Cardiac fibroblast (primary cell): Measurements from ENCODE around the gene KRTCAP2.

Source experiments
- DNase-seq, 2 donors: peaks; one replicate each; pipeline versions ENCODE4 v3.0.0 to v3.0.0-alpha.2; 2010; ENCODE audit warnings: low read depth in 2 of 2
- H3K4me3 ChIP-seq, 2 donors: replicated peaks in 1 of 2; 1 replicate in 1 of 2; 2 replicates in 1 of 2; pipeline ENCODE4 v1.5.1; 2011; ENCODE audit warnings: low read depth in 2 of 2, low read length in 2 of 2, mild to moderate bottlenecking in 2 of 2, moderate library complexity in 1 of 2
- TF ChIP-seq, protein P1 (sequence below): IDR thresholded peaks from one replicate; pipeline ENCODE4 v1.5.1; 2011; ENCODE audit warnings: low read depth, mild to moderate bottlenecking, low read length, inconsistent platforms

The KRTCAP2 gene

DNA sequence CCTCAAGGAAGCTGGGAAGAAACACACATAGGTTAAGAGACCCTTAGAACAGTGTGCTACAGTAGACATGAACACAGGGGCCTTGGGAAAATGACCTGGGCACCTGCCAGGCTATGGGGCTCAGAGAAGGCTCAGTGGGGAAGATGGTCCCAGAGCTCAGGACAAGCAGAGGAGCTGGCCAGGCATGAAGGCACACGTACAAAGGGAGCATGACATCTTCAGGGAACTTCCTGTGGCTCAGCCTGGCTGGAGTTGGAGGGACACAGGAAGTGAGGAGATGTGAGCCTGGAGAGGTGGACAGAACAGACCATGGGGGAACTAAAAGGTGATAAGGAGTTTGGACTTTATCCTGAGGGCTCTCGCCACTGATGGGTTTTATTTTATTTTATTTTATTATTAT is 41.2 kb downstream of the KRTCAP2 start:
- DNase-seq: no peak
- TF ChIP-seq, protein P1, sequence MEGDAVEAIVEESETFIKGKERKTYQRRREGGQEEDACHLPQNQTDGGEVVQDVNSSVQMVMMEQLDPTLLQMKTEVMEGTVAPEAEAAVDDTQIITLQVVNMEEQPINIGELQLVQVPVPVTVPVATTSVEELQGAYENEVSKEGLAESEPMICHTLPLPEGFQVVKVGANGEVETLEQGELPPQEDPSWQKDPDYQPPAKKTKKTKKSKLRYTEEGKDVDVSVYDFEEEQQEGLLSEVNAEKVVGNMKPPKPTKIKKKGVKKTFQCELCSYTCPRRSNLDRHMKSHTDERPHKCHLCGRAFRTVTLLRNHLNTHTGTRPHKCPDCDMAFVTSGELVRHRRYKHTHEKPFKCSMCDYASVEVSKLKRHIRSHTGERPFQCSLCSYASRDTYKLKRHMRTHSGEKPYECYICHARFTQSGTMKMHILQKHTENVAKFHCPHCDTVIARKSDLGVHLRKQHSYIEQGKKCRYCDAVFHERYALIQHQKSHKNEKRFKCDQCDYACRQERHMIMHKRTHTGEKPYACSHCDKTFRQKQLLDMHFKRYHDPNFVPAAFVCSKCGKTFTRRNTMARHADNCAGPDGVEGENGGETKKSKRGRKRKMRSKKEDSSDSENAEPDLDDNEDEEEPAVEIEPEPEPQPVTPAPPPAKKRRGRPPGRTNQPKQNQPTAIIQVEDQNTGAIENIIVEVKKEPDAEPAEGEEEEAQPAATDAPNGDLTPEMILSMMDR: no peak
- no peak overlapping the region for H3K4me3 ChIP-seq

DNA sequence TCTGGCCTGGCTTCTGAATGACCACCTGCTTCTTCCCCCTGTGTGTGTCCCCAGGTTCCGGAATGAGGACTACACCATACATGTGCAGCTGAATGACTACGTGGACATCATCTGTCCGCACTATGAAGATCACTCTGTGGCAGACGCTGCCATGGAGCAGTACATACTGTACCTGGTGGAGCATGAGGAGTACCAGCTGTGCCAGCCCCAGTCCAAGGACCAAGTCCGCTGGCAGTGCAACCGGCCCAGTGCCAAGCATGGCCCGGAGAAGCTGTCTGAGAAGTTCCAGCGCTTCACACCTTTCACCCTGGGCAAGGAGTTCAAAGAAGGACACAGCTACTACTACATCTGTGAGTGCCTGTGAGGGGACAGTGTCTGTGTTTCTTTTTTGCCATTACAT is 41.8 kb downstream of the KRTCAP2 start:
- TF ChIP-seq, protein P1: no peak
- H3K4me3 ChIP-seq: no peak overlapping the region
- no peak for DNase-seq

DNA sequence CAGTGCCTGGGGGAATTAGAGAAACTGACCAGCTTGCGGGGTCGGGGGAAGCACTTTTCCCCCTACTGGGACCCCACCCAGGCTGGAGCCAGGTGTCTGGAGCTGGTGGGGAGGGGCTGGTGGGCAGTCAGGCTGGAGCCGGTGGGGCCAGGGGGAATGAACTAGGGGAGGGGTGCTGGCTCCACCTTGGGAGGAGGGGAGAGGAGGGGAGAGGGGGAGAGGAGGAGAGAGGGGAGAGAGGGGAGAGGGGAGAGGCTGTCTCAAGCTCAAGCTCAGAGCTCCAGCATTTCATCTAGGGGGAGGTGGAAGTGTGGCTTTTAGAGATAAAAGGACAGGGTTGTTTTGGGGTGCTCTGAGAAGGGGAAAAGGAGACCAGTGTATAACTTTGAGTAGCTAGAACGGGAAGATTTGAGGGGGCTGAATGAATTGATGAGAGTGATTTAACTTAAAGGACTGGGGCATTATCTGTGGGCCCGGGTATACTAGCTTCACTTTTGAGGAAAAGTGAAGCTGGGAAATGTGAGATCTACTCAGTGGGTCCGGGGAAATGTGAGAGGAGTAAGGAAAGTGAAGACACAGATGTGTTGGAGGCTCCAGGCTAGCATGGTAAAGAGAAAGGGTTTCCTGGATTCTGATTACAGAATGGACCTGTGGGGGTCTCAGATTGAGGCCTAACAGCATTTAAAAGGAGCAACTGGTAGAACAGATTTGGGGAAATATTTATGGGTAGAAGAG is 42.7 kb downstream of the KRTCAP2 start:
- TF ChIP-seq, protein P1: no peak
- no peak for DNase-seq
- peak overlapping the region; percentile 7 to 27 for H3K4me3 ChIP-seq

DNA sequence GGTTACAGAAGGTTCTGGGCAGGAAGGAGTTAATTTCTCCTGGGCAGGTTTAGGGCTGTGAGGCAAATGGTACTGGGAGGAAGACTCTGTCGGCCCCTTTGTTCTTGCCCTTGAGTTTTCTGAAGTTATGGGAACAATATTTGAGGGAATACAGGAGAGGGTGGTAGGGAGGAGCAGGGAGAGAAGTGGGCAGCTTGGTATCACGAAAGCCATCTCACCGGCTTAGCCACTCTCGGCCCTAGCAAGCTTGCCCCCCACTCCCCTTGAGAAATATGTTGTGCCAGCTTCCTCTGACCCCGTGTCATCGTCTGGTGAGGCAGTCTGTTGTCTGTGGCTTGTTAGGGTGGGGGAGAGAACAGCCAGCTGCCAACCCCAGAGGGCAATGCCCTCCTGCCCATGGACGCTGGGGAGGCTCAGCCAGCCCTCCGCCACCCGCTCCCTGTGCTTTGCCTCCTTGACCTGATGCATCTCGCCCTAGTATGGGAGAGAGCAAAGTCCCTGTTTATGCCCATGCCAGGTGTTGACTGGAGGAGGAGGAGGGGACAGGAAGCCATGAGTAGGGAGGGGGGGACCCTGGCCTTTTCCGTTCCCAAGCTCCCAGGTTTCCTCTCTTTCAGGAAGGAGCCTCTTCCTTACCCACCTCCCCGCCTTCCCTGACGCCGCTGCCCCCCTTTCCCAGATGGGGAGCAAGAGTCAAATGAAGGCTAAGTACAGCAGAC is 44.2 kb downstream of the KRTCAP2 start:
- TF ChIP-seq, protein P1: no peak
- H3K4me3 ChIP-seq: peak overlapping the region; percentile 55 to 75
- DNase-seq: peak in 1 of 2 donors; percentile 30

- DNase-seq: no peak
- TF ChIP-seq, protein P1: no peak
- peak overlapping the region; percentile 55 to 75 for H3K4me3 ChIP-seq
Measured at GRCh38 chr1:155127967-155128754, 44.9 kb downstream of the KRTCAP2 start.

- peak within 1 kb of the TSS; percentile 55 to 75 for H3K4me3 ChIP-seq
- TF ChIP-seq, protein P1: no peak
- DNase-seq: peak; percentile 75 to 81
Measured at GRCh38 chr1:155127105-155127966, 45.8 kb downstream of the KRTCAP2 start, which contains the start of gene EFNA1. Gene EFNA1, plus strand, starts transcription at chr1:155127876. Its CDS starts 102 bp downstream, at chr1:155127978.
